ENCODE measurements around the gene IP6K1. TPM values are rescaled to one million over a fixed set of nuclear protein-coding genes. Genes with fewer than 3 reads are reported as not detected.
"Not testable (repeated sequence)": the region's sequence is repeated elsewhere in the genome, so short reads cannot be mapped to it uniquely, and the experiment has no call there.

Gene IP6K1
- polyA plus RNA-seq (ENCODE audit: insufficient read length): 22.6 TPM

- DNase-seq (ENCODE audit: low read depth): peak; percentile 100
These were observed at the start of gene IP6K1 for GRCh38 chr3:49786357-49787181. Gene IP6K1, minus strand, starts transcription at chr3:49786542. Its CDS starts 38,502 bp downstream, at chr3:49748040.

- no peak for DNase-seq (ENCODE audit: low read depth)
These were observed 45.0 kb upstream of the IP6K1 start for GRCh38 chr3:49831341-49831740.

- DNase-seq (ENCODE audit: low read depth): no peak
These were observed 39.7 kb upstream of the IP6K1 start for GRCh38 chr3:49826016-49826415.

GRCh38 chr3:49823131-49823530 is 36.8 kb upstream of the IP6K1 start:
- DNase-seq (ENCODE audit: low read depth): not testable (repeated sequence)

GRCh38 chr3:49813497-49814174 is 27.3 kb upstream of the IP6K1 start, which contains the start of gene UBA7:
Gene UBA7, minus strand, starts transcription at chr3:49813953. Its CDS starts 166 bp downstream, at chr3:49813787.
- peak; percentile 46 for DNase-seq (ENCODE audit: low read depth)

- DNase-seq (ENCODE audit: low read depth): no peak
These were observed 26.7 kb upstream of the IP6K1 start for GRCh38 chr3:49812916-49813496.

GRCh38 chr3:49807431-49808114 is 21.2 kb upstream of the IP6K1 start:
- DNase-seq (ENCODE audit: low read depth): no peak

GRCh38 chr3:49806850-49807249 is 20.5 kb upstream of the IP6K1 start:
- no peak for DNase-seq (ENCODE audit: low read depth)

GRCh38 chr3:49805897-49806701 is 19.8 kb upstream of the IP6K1 start:
- DNase-seq (ENCODE audit: low read depth): peak; percentile 73

- DNase-seq (ENCODE audit: low read depth): peak; percentile 89
These were observed 19.0 kb upstream of the IP6K1 start for GRCh38 chr3:49805367-49805782.

GRCh38 chr3:49804141-49805041 is 18.0 kb upstream of the IP6K1 start:
- no peak for DNase-seq (ENCODE audit: low read depth)

- DNase-seq (ENCODE audit: low read depth): no peak
These were observed 17.3 kb upstream of the IP6K1 start for GRCh38 chr3:49803465-49804140.

- DNase-seq (ENCODE audit: low read depth): peak; percentile 62
These were observed 16.6 kb upstream of the IP6K1 start, which contains the start of gene INKA1 for GRCh38 chr3:49802719-49803464. Gene INKA1, plus strand, starts transcription at chr3:49803261. Its CDS starts 132 bp downstream, at chr3:49803393.

GRCh38 chr3:49801160-49801559 is 14.8 kb upstream of the IP6K1 start:
- no peak for DNase-seq (ENCODE audit: low read depth)

- no peak for DNase-seq (ENCODE audit: low read depth)
These were observed 13.4 kb upstream of the IP6K1 start, which contains the start of gene CDHR4 for GRCh38 chr3:49799761-49800160. Gene CDHR4, minus strand, starts transcription at chr3:49799873. Its CDS starts 61 bp downstream, at chr3:49799812.

- no peak for DNase-seq (ENCODE audit: low read depth)
These were observed 12.8 kb upstream of the IP6K1 start for GRCh38 chr3:49799105-49799504.

- DNase-seq (ENCODE audit: low read depth): no peak
These were observed 8.9 kb upstream of the IP6K1 start for GRCh38 chr3:49794926-49795905.
